ENCODE data around the gene NAA80. TPM values are rescaled to one million over a fixed set of nuclear protein-coding genes. Genes with fewer than 3 reads are reported as not detected.

Gene NAA80
- total and polyA plus RNA-seq, 2 of the 13 experiments (the other 11 are each of a cell fraction or from before 2014, with no cell fraction given): 3.4 to 8.7 TPM

DNA sequence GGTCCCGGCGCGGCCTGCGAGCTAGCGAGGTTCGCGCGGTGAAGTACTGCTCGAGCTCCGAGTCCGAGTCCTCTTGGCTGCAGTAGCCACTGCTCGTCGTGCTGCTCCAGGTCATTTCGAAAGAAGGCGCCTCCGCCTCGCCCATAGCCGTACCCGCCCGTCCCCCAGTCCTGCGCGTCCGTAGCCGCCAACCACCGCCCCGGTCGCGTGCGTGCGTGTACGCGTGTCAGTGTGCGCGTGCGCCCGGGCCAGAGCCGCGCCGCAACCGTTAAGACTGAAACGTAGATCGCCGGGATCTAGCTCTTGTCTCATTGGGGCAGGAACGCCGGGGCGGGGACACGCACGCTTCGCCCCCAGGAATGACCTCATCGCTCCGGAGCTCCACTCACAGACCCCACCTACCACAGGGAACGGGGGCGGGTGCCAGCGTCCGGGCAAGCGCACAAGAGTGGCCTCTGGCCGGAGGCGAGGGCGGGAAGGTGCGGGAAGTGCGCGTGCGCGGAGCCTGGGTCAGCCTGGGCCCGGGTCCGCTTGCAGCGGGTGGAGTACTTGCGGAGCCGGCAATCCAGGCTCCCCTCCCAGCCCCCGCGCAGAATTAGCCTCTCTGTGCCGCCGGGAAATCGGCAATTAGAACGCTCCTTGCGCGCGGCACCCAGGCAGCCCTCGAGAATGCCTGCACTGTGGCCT, 38.1 kb upstream of the NAA80 start (continued):
- TF ChIP-seq, protein P1, sequence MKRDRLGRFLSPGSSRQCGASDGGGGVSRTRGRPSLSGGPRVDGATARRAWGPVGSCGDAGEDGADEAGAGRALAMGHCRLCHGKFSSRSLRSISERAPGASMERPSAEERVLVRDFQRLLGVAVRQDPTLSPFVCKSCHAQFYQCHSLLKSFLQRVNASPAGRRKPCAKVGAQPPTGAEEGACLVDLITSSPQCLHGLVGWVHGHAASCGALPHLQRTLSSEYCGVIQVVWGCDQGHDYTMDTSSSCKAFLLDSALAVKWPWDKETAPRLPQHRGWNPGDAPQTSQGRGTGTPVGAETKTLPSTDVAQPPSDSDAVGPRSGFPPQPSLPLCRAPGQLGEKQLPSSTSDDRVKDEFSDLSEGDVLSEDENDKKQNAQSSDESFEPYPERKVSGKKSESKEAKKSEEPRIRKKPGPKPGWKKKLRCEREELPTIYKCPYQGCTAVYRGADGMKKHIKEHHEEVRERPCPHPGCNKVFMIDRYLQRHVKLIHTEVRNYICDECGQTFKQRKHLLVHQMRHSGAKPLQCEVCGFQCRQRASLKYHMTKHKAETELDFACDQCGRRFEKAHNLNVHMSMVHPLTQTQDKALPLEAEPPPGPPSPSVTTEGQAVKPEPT (CRISPR knock-in tag; IDR thresholded peaks at IDR 0.05; ENCODE audit: low read depth): peak; percentile 58; the same call in 1 of the 2 replicates
- TF ChIP-seq, protein P2, sequence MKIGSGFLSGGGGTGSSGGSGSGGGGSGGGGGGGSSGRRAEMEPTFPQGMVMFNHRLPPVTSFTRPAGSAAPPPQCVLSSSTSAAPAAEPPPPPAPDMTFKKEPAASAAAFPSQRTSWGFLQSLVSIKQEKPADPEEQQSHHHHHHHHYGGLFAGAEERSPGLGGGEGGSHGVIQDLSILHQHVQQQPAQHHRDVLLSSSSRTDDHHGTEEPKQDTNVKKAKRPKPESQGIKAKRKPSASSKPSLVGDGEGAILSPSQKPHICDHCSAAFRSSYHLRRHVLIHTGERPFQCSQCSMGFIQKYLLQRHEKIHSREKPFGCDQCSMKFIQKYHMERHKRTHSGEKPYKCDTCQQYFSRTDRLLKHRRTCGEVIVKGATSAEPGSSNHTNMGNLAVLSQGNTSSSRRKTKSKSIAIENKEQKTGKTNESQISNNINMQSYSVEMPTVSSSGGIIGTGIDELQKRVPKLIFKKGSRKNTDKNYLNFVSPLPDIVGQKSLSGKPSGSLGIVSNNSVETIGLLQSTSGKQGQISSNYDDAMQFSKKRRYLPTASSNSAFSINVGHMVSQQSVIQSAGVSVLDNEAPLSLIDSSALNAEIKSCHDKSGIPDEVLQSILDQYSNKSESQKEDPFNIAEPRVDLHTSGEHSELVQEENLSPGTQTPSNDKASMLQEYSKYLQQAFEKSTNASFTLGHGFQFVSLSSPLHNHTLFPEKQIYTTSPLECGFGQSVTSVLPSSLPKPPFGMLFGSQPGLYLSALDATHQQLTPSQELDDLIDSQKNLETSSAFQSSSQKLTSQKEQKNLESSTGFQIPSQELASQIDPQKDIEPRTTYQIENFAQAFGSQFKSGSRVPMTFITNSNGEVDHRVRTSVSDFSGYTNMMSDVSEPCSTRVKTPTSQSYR (CRISPR knock-in tag; IDR thresholded peaks at IDR 0.05; ENCODE audit: borderline replicate concordance): no peak
- TF ChIP-seq NR3C1 (CRISPR knock-in tag; IDR thresholded peaks at IDR 0.05) (no peak), ZMAT3 (CRISPR knock-in tag; conservative IDR thresholded peaks at IDR 0.05) (peak; percentile 78; the same call in 1 of the 2 replicates), ZNF629 (CRISPR knock-in tag; conservative IDR thresholded peaks at IDR 0.05) (no peak; the same call in 1 of the 2 replicates), ZNF724P (CRISPR knock-in tag; IDR thresholded peaks at IDR 0.05; ENCODE audit: borderline replicate concordance) (peak; percentile 43; the same call in 1 of the 2 replicates), HDAC2 (CRISPR knock-in tag; IDR thresholded peaks at IDR 0.05) (peak; percentile 61; the same call in 1 of the 2 replicates), DR1 (CRISPR knock-in tag; IDR thresholded peaks at IDR 0.05) (peak; percentile 67), ZNF343 (CRISPR knock-in tag; IDR thresholded peaks at IDR 0.05) (peak; percentile 68; the same call in 1 of the 2 replicates), ZFP90 (CRISPR knock-in tag; IDR thresholded peaks at IDR 0.05; ENCODE audit: borderline replicate concordance) (peak; percentile 63; the same call in 1 of the 2 replicates), ZSCAN21 (CRISPR knock-in tag; IDR thresholded peaks at IDR 0.05; ENCODE audit: borderline replicate concordance) (peak; percentile 68; the same call in 1 of the 2 replicates), CBFB (CRISPR knock-in tag; IDR thresholded peaks at IDR 0.05) (peak; percentile 84; the same call in 1 of the 2 replicates), YEATS4 (CRISPR knock-in tag; IDR thresholded peaks at IDR 0.05; ENCODE audit: borderline replicate concordance) (peak; percentile 97)
- TF ChIP-seq, protein P3, sequence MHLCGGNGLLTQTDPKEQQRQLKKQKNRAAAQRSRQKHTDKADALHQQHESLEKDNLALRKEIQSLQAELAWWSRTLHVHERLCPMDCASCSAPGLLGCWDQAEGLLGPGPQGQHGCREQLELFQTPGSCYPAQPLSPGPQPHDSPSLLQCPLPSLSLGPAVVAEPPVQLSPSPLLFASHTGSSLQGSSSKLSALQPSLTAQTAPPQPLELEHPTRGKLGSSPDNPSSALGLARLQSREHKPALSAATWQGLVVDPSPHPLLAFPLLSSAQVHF (CRISPR knock-in tag; IDR thresholded peaks at IDR 0.05): peak; percentile 80; the same call in 1 of the 2 replicates
- TF ChIP-seq, protein P4, sequence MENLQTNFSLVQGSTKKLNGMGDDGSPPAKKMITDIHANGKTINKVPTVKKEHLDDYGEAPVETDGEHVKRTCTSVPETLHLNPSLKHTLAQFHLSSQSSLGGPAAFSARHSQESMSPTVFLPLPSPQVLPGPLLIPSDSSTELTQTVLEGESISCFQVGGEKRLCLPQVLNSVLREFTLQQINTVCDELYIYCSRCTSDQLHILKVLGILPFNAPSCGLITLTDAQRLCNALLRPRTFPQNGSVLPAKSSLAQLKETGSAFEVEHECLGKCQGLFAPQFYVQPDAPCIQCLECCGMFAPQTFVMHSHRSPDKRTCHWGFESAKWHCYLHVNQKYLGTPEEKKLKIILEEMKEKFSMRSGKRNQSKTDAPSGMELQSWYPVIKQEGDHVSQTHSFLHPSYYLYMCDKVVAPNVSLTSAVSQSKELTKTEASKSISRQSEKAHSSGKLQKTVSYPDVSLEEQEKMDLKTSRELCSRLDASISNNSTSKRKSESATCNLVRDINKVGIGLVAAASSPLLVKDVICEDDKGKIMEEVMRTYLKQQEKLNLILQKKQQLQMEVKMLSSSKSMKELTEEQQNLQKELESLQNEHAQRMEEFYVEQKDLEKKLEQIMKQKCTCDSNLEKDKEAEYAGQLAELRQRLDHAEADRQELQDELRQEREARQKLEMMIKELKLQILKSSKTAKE (CRISPR knock-in tag; IDR thresholded peaks at IDR 0.05; ENCODE audit: borderline replicate concordance): peak; percentile 75; the same call in 1 of the 2 replicates
- TF ChIP-seq, protein P5, sequence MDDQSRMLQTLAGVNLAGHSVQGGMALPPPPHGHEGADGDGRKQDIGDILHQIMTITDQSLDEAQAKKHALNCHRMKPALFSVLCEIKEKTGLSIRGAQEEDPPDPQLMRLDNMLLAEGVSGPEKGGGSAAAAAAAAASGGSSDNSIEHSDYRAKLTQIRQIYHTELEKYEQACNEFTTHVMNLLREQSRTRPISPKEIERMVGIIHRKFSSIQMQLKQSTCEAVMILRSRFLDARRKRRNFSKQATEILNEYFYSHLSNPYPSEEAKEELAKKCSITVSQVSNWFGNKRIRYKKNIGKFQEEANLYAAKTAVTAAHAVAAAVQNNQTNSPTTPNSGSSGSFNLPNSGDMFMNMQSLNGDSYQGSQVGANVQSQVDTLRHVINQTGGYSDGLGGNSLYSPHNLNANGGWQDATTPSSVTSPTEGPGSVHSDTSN (CRISPR knock-in tag; IDR thresholded peaks at IDR 0.05; ENCODE audit: borderline replicate concordance): no peak
